Esophagus muscularis mucosa (tissue), 3 donors: ENCODE results near the gene PFDN6.

Source experiments
- EP300 ChIP-seq: sonication (generic); formaldehyde crosslinking; IDR thresholded peaks from one replicate; pipeline ENCODE4 v1.6.1; 2017; ENCODE audit warnings: antibody characterized with exemption
- TF ChIP-seq, protein P1 (sequence below), 3 experiments: fragments of 200-600 bp in 2 of 3; fragments of 450-650 bp in 1 of 3; sonication (generic) in 2 of 3; IDR thresholded peaks; one replicate each; pipeline ENCODE4 v1.5.1; 2017 to 2019; ENCODE audit warnings: antibody characterized with exemption in 3 of 3, mild to moderate bottlenecking in 2 of 3, moderate library complexity in 1 of 3

DNA sequence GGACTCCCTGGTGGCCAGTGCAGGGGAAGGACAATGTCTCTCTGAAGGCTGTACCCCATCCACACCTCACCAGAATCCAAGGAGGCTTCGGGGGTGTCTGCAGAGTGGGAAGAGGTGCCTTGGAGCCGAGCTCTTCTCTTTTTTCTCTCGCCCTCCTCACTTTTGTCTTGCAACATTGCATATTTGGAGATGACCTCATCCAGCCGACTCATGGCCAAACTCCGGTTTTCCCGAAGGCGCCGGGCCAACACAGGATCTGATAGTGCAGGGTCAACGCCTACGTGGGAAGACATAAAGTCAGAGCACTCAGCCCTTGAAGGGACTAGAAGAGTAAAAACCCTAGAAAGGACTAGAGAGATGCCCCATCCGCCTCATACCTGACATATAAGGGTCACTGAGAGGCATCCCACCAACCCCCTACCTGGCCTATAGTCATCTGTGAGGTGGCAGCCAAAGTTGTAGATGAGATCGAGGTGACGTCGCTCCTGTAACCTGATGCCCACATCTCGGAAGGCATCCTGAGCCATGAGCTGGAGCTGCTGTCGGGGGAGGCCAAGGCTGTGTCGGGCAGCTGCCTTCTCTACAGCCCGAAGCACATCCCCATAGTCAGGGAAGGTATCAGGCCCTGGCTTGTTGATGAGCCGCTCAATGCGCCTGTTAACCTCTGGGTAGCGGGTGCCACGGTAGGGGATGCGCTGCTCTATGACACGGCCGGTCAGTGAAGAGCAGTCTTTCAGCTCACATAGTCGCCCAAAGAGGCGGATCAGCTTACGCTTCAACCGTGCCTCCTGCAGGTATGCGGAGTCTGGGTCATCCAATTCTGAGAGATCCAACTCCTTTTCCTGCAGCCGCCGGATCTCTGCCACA, 31.1 kb downstream of the PFDN6 start:
- TF ChIP-seq, protein P1, sequence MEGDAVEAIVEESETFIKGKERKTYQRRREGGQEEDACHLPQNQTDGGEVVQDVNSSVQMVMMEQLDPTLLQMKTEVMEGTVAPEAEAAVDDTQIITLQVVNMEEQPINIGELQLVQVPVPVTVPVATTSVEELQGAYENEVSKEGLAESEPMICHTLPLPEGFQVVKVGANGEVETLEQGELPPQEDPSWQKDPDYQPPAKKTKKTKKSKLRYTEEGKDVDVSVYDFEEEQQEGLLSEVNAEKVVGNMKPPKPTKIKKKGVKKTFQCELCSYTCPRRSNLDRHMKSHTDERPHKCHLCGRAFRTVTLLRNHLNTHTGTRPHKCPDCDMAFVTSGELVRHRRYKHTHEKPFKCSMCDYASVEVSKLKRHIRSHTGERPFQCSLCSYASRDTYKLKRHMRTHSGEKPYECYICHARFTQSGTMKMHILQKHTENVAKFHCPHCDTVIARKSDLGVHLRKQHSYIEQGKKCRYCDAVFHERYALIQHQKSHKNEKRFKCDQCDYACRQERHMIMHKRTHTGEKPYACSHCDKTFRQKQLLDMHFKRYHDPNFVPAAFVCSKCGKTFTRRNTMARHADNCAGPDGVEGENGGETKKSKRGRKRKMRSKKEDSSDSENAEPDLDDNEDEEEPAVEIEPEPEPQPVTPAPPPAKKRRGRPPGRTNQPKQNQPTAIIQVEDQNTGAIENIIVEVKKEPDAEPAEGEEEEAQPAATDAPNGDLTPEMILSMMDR (IDR thresholded peaks at IDR 0.05) = no peak
- TF ChIP-seq EP300 = no peak
